ENCODE data around the gene RPTN.

DNA sequence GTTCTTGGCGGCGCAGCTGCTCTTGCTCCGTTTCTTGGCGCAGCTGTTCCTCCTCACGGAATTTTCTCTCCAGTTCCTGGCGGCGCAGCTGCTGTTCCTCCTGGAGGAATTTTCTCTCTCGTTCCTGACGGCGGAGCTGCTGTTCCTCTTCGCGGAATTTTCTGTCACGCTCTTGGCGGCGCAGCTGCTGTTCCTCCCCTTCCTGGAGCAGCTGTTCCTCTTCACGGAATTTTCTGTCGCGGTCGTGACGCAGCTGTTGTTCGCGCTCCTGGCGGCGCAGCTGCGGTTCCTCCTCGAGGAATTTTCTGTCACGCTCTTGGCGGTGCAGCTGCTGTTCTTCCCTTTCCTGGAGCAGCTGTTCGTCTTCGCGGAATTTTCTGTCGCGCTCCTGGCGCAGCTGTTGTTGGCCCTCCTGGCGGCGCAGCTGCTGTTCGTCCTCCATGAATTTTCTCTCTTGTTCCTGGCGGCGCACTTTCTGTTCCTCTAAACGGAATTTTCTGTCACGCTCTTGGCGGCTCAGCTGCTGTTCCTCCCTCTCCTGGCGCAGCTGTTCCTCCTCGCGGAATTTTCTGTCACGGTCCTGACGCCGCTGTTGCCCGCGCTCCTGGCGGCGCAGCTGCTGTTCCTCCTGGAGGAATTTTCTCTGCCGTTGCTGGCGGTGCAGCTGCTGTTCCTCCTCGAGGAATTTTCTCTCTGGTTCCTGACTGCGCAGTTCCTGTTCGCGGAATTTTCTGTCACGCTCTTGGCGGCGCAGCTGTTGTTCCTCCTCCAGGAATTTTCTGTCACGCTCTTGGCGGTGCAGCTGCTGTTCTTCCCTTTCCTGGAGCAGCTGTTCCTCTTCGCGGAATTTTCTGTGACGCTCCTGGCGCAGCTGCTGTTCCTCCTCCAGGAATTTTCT is 50.8 kb downstream of the RPTN start:
- TF ChIP-seq, protein P1, sequence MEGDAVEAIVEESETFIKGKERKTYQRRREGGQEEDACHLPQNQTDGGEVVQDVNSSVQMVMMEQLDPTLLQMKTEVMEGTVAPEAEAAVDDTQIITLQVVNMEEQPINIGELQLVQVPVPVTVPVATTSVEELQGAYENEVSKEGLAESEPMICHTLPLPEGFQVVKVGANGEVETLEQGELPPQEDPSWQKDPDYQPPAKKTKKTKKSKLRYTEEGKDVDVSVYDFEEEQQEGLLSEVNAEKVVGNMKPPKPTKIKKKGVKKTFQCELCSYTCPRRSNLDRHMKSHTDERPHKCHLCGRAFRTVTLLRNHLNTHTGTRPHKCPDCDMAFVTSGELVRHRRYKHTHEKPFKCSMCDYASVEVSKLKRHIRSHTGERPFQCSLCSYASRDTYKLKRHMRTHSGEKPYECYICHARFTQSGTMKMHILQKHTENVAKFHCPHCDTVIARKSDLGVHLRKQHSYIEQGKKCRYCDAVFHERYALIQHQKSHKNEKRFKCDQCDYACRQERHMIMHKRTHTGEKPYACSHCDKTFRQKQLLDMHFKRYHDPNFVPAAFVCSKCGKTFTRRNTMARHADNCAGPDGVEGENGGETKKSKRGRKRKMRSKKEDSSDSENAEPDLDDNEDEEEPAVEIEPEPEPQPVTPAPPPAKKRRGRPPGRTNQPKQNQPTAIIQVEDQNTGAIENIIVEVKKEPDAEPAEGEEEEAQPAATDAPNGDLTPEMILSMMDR (IDR thresholded peaks at IDR 0.05), result no peak
- TF ChIP-seq POLR2A (IDR thresholded peaks at IDR 0.05; ENCODE audit: low read depth), result no peak
- TF ChIP-seq EP300 (IDR thresholded peaks at IDR 0.05), result no peak
- TF ChIP-seq POLR2AphosphoS5 (IDR thresholded peaks at IDR 0.05), result no peak
